Measurements from ENCODE around the gene CCDC177. TPM values are rescaled to one million over a fixed set of nuclear protein-coding genes. Genes with fewer than 3 reads are reported as not detected.

The CCDC177 gene
- total RNA-seq, 2 experiments from 2014 or later, result not detected

- ChIA-PET CTCF (interaction anchor here (0.8 to 3.9 kb wide), 4 partner anchors 11 to 55 kb away, joined by 3 to 17 read pairs (median 4); partner anchors contain the start of gene CCDC177), POLR2A (no interaction called here)
- intact Hi-C loops (cut with micrococcal nuclease), result no loop called here
- no peak overlapping the region for H3K27ac Mint-ChIP-seq
- H3K27me3 Mint-ChIP-seq, result peaks cover 20% of the 10 kb centered on the region
- H3K9me3 Mint-ChIP-seq, result no peaks in the 10 kb centered on the region
- no peaks in the 10 kb centered on the region for H3K4me1 Mint-ChIP-seq (ENCODE audit: low read depth)
- no peak overlapping the region for H3K4me3 Mint-ChIP-seq
- H3K36me3 Mint-ChIP-seq, result no peaks in the 10 kb centered on the region
- DNase-seq, result no peak
Measured at GRCh38 chr14:69559581-69560011, 15.1 kb downstream of the CCDC177 start.

DNA sequence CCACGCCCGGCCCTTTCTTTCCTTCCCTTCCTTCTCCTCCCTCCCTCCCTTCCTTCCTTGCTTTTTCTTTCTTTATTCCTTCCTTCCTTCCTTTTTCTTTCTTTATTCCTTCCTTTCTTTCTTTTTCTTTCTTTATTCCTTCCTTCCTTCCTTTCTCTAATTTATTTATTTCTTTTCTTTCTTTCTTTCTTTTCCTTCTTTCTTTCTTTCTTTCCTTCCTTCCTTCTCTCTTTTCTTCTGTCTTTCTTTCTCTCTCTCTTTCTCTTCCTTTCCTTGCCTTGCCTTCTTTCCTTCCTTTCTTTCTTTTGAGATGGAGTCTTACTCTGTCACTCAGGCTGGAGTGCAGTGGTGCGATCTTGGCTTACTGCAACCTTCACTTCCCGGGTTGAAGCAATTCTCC is 15.9 kb downstream of the CCDC177 start:
- H3K27me3 Mint-ChIP-seq, result peaks cover 21% of the 10 kb centered on the region
- POLR2A ChIA-PET, result no interaction called here

DNA sequence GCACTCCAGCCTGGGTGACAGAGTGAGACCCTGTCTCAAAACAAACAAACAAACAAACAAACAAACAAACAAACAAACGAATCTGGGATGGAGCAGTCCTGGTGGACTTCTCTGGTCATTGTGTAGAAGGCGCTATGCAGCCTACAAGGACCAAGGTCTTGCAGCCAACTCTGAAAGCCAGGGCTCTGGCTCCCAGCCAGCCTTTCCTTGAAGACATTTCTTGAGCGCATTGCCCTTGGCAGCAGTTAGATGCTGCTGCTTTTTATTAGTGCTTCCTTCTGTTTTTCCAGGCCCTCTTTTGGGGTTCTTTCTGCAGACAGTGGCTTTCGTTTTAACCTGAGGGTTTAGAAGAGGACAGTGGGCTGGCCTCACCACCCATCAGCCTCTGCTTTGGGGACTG is 20.2 kb downstream of the CCDC177 start:
- H3K27me3 Mint-ChIP-seq, result peaks cover 30% of the 10 kb centered on the region
- no peak for DNase-seq
- CTCF ChIA-PET, result interaction anchor here (0.9 kb wide), 1 partner anchor 474 kb away, joined by 4 read pairs; no protein-coding TSS in a partner anchor
- no peaks in the 10 kb centered on the region for H3K9me3 Mint-ChIP-seq
- intact Hi-C loops (cut with micrococcal nuclease), result no loop called here
- H3K27ac Mint-ChIP-seq, result no peak overlapping the region
- no peaks in the 10 kb centered on the region for H3K36me3 Mint-ChIP-seq
- no peaks in the 10 kb centered on the region for H3K4me1 Mint-ChIP-seq (ENCODE audit: low read depth)
- POLR2A ChIA-PET, result no interaction called here
- H3K4me3 Mint-ChIP-seq, result no peak overlapping the region

More for the DNA sequence above, 15.9 kb downstream of the CCDC177 start:
- Mint-ChIP-seq H3K4me3 (no peak overlapping the region), H3K4me1 (ENCODE audit: low read depth) (no peaks in the 10 kb centered on the region), H3K36me3 (no peaks in the 10 kb centered on the region), H3K9me3 (no peaks in the 10 kb centered on the region), H3K27ac (no peak overlapping the region)
- intact Hi-C loops (cut with micrococcal nuclease), result no loop called here
- CTCF ChIA-PET, result interaction anchor here (3.9 kb wide), 1 partner anchor 10 kb away, joined by 17 read pairs; no protein-coding TSS in a partner anchor
- no peak for DNase-seq

GRCh38 chr14:69553252-69553651 is 21.4 kb downstream of the CCDC177 start:
- Mint-ChIP-seq H3K9me3 (no peaks in the 10 kb centered on the region), H3K36me3 (no peaks in the 10 kb centered on the region), H3K27me3 (peaks cover 31% of the 10 kb centered on the region), H3K4me3 (no peak overlapping the region), H3K4me1 (ENCODE audit: low read depth) (no peaks in the 10 kb centered on the region), H3K27ac (no peak overlapping the region)
- intact Hi-C loops (cut with micrococcal nuclease), result no loop called here
- POLR2A ChIA-PET, result no interaction called here
- CTCF ChIA-PET, result no interaction called here
- no peak for DNase-seq

DNA sequence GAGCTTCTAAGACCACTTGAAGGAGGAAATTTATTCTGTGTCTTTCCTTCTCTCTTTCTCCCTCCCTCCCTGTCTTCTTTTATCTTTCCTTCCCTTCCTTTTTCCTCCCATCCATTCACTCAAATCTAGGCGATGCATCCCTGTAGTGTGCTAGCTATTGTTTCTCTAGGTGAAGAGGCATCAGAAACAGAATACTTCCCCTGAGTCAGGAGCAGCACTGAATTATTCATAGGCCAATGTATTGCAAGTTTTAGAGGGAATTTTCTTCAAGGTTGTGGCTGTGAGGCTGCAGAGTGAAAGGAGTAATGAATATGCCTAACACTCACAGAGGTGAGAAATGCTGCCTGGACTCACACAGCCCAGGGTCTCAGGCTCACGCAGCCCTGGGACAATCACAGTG is 23.2 kb downstream of the CCDC177 start:
- H3K4me3 Mint-ChIP-seq, result no peak overlapping the region
- no peaks in the 10 kb centered on the region for H3K36me3 Mint-ChIP-seq
- intact Hi-C loops (cut with micrococcal nuclease), result no loop called here
- no peak overlapping the region for H3K27ac Mint-ChIP-seq
- no peak for DNase-seq
- ChIA-PET POLR2A (no interaction called here), CTCF (interaction anchor here (0.8 kb wide), 1 partner anchor 20 kb away, joined by 3 read pairs; no protein-coding TSS in a partner anchor)
- H3K4me1 Mint-ChIP-seq (ENCODE audit: low read depth), result no peaks in the 10 kb centered on the region
- no peaks in the 10 kb centered on the region for H3K9me3 Mint-ChIP-seq
- peaks cover 38% of the 10 kb centered on the region for H3K27me3 Mint-ChIP-seq

- Mint-ChIP-seq H3K27ac (no peak overlapping the region), H3K27me3 (peaks cover 44% of the 10 kb centered on the region), H3K36me3 (no peaks in the 10 kb centered on the region), H3K4me3 (no peak overlapping the region), H3K9me3 (no peaks in the 10 kb centered on the region), H3K4me1 (ENCODE audit: low read depth) (peaks cover 9% of the 10 kb centered on the region)
- no peak for DNase-seq
- ChIA-PET CTCF (interaction anchor here (0.6 to 3.8 kb wide), 29 partner anchors 9 to 306 kb away, joined by 3 to 47 read pairs (median 4); partner anchors contain the start of gene CCDC177), POLR2A (no interaction called here)
- intact Hi-C loops (cut with micrococcal nuclease), result loop anchor here (1.0 kb wide), 1 partner anchor 26 kb away; the partner anchor contains the start of gene CCDC177
Measured at GRCh38 chr14:69548566-69548965, 26.1 kb downstream of the CCDC177 start.

DNA sequence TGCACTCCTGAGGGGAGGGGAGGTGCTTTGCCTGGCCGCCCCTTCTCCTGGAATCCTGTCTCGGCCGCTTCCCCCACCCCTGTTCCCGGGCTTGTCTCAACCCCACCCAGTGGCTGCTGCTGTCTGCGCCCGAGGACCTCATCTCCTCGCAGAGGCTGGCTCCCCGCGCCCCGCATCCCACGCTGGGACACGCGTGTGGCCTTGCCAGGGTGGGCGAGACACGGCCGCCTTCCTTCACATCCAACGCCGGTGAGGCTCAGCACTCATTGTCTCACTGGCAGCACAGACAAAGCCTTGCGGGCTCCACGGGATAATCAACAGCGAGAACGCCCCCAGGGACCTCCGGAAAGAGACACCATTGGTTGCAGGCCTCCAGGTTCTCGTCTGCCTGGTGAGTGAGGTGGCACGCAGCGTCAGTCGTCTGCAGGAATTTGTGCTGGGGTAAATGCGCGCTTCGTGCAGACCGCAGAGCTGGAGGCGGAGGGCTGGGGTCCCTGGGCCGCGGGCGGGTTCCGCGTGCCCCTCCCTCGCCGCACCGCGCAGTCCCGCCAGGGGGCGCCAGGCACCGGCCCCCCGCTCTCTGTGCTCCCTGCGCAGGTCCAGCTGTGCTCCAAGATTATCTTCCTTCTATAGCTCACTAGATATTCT is 26.8 kb downstream of the CCDC177 start:
- H3K36me3 Mint-ChIP-seq, result no peaks in the 10 kb centered on the region
- peaks cover 40% of the 10 kb centered on the region for H3K27me3 Mint-ChIP-seq
- no peak overlapping the region for H3K27ac Mint-ChIP-seq
- POLR2A ChIA-PET, result interaction anchor here (0.6 kb wide), 1 partner anchor 615 kb away, joined by 3 read pairs; no protein-coding TSS in a partner anchor
- H3K4me1 Mint-ChIP-seq (ENCODE audit: low read depth), result peaks cover 11% of the 10 kb centered on the region
- H3K9me3 Mint-ChIP-seq, result no peaks in the 10 kb centered on the region
- intact Hi-C loops (cut with micrococcal nuclease), result loop anchor here (1.0 kb wide), 1 partner anchor 26 kb away; the partner anchor contains the start of gene CCDC177
- peak; percentile 44 for DNase-seq
- CTCF ChIA-PET, result interaction anchor here (0.7 to 3.8 kb wide), 28 partner anchors 8 to 305 kb away, joined by 3 to 47 read pairs (median 4); partner anchors contain the start of gene CCDC177
- no peak overlapping the region for H3K4me3 Mint-ChIP-seq

- no peak overlapping the region for H3K27ac Mint-ChIP-seq
- intact Hi-C loops (cut with micrococcal nuclease), result no loop called here
- peaks cover 11% of the 10 kb centered on the region for H3K4me1 Mint-ChIP-seq (ENCODE audit: low read depth)
- DNase-seq, result peak; percentile 68
- ChIA-PET CTCF (interaction anchor here (0.8 to 1.9 kb wide), 4 partner anchors 12 to 40 kb away, joined by 3 to 5 read pairs (median 3); no protein-coding TSS in a partner anchor), POLR2A (no interaction called here)
- no peaks in the 10 kb centered on the region for H3K36me3 Mint-ChIP-seq
- H3K27me3 Mint-ChIP-seq, result peaks cover 23% of the 10 kb centered on the region
- no peak overlapping the region for H3K4me3 Mint-ChIP-seq
- no peaks in the 10 kb centered on the region for H3K9me3 Mint-ChIP-seq
Measured at GRCh38 chr14:69543341-69544115, 31.1 kb downstream of the CCDC177 start.

DNA sequence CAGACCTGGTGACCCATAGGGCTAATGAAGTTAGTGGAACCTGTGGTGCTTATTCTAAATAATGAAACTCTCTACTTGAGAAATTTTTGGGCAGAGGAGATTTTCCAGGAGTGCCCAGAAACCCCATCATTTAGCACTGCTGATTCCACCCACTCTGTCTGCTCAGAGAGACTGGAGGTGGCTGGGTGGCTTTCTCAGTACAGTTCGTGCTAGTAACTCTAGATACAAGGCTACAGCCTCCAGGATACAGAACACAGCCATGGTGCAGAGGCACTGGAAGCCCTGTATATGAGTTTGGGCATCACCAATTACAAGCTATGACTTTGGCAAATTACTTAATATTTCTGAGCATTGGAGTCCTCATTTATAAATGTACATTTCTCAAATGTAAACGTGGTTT is 32.4 kb downstream of the CCDC177 start:
- Mint-ChIP-seq H3K36me3 (no peaks in the 10 kb centered on the region), H3K9me3 (no peaks in the 10 kb centered on the region), H3K27me3 (peaks cover 20% of the 10 kb centered on the region), H3K4me1 (ENCODE audit: low read depth) (peaks cover 11% of the 10 kb centered on the region), H3K27ac (no peak overlapping the region), H3K4me3 (no peak overlapping the region)
- POLR2A ChIA-PET, result no interaction called here
- intact Hi-C loops (cut with micrococcal nuclease), result no loop called here
- CTCF ChIA-PET, result interaction anchor here (0.8 to 1.2 kb wide), 2 partner anchors 32 to 38 kb away, joined by 3 read pairs; no protein-coding TSS in a partner anchor
- no peak for DNase-seq

- Mint-ChIP-seq H3K4me3 (no peak overlapping the region), H3K9me3 (no peaks in the 10 kb centered on the region), H3K4me1 (ENCODE audit: low read depth) (peaks cover 11% of the 10 kb centered on the region), H3K27ac (no peak overlapping the region), H3K27me3 (peaks cover 9% of the 10 kb centered on the region), H3K36me3 (no peaks in the 10 kb centered on the region)
- intact Hi-C loops (cut with micrococcal nuclease), result no loop called here
- ChIA-PET POLR2A (no interaction called here), CTCF (interaction anchor here (0.8 to 2.2 kb wide), 2 partner anchors 8 to 9 kb away, joined by 3 to 5 read pairs; no protein-coding TSS in a partner anchor)
- DNase-seq, result no peak
Measured at GRCh38 chr14:69540654-69541335, 33.9 kb downstream of the CCDC177 start.

DNA sequence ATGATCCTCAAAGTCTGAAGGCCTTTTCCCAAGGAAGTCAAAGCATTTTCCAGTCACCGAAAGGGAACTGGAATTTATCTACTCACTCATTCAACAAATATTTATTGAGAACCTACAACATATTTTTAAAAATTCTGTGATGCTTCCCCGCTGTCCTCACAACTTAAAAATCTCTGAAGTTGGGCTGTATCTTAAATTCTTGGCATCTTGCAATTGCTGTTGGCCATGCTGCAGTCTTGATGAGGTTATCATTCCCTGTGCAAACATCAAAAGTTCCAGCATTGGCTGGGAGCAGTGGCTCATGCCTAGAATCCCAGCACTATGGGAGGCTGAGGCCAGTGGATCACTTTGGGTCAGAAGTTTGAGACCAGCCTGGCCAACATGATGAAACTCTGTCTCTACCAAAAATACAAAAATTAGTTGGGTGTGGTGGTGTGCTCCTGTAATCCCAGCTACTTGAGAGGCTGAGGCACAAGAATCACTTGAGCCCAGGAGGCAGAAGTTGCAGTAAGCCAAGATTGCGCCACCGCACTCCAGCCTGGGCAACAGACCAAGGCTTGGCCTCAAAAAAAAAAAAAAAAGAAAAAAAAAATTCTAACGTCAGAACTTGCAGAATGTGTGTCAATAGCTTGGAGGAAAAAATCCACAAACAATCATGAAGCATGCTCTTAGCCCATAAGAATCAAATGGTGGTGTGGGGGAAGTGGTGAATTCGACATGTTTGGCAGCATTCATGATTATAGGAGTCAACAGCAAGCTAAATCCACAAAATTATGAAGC is 34.9 kb downstream of the CCDC177 start:
- Mint-ChIP-seq H3K4me1 (ENCODE audit: low read depth) (peaks cover 11% of the 10 kb centered on the region), H3K36me3 (no peaks in the 10 kb centered on the region), H3K9me3 (no peaks in the 10 kb centered on the region), H3K4me3 (no peak overlapping the region), H3K27ac (no peak overlapping the region), H3K27me3 (peaks cover 18% of the 10 kb centered on the region)
- intact Hi-C loops (cut with micrococcal nuclease), result no loop called here
- DNase-seq, result no peak
- ChIA-PET CTCF (interaction anchor here (0.8 to 2.2 kb wide), 2 partner anchors 8 to 9 kb away, joined by 3 to 5 read pairs; no protein-coding TSS in a partner anchor), POLR2A (no interaction called here)
